Embryonic facial prominence (tissue), 1 donor: Measurements from ENCODE around the gene KRT33B.
"Not testable (repeated sequence)": the region's sequence is repeated elsewhere in the genome, so short reads cannot be mapped to it uniquely, and the experiment has no call there.

ENCODE experiments used
- DNase-seq: peaks from one replicate; pipeline ENCODE4 v3.0.0-alpha.2; 2016; ENCODE audit errors: extremely low spot score

The KRT33B gene

DNA sequence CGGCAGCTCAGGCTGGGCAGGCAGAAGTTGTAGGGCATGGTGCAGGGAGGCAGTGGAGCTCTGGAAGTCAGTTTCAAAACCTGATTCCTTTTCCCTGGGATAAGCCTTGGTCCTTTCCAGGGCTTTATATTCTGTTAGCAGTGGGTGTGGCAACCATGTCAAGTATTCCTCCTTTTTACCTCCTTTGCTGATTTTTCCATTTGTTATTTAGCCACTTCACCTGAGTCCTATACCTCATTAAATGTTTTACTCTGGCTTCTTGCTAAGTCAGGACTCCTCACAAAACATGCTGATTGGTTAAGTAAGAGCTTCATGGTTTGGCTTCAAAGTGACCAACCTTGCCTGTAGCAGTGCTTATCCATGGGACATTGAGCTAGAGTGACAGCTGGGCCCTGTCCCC, at the start of gene KRT33B:
Gene KRT33B, minus strand, starts transcription at position 101 of the 400 bp plus-strand sequence. Its CDS starts 63 bp downstream, at position 38.
- no peak for DNase-seq

GRCh38 chr17:41418116-41418860, 48.7 kb upstream of the KRT33B start:
- DNase-seq: no peak

DNA sequence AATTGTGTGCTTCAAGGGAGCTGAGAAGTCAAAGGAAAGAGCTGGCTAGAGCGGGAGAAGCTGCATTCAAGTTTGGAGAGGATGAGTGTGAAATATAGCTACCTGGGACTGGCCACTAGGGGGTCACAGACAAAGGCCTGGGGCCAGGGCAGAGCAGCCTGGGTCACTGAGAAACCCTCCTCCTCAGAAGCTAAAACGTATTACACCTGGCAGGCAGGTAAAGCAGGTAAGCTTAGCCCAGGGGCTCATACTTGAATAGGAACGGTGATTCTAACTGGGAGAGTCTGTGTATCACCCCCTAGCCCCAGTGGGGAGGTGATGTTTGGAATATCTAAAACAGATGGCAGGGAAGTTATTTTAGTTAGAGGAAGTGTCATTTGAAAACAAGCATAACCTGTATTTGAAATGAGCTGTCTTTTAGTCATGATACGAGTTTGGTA, 48.0 kb upstream of the KRT33B start:
- DNase-seq: no peak

- no peak for DNase-seq
Observed at GRCh38 chr17:41417127-41417526, 47.5 kb upstream of the KRT33B start.

DNA sequence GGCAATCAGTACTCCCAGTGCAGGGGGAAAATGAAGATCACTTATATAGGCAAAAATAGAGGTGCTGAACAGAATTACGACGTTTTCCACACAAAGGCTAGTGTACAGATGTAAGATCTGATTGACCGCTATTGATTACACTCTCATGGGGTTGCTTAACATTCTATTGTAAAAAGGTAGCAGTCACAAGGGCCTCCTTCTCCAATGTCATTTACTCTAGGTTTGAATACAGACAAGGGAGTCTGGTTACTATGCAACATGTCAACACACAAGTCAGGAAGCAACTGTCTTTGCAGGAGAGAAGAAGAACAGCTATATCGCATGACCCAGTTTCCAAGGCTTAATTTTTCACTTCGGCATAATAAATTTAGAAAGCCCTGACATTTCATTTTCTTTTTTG, 46.9 kb upstream of the KRT33B start:
- no peak for DNase-seq

DNA sequence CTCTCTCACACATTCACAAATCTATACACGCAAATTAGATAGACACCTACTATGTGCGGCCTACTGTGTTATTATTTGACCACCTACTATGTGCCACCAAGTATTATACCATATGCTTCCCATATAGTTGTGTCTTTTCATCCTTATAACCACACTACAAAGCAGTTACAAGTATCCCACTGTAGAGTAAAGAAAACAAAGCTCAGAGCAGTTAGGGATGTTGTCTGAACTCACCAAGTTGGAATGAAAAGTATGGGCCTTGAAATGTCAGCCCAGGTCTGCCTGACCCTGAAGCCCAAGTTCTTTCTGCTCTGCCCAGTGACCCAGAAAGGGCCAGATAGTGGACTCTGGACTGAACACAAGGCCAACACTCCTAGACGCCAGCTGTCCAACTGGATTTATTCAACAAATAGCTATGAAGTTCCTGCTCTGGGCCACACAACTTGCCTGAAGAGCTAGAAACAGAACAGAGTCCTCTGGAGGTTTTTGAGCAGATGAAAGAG, 46.3 kb upstream of the KRT33B start:
- no peak for DNase-seq

DNA sequence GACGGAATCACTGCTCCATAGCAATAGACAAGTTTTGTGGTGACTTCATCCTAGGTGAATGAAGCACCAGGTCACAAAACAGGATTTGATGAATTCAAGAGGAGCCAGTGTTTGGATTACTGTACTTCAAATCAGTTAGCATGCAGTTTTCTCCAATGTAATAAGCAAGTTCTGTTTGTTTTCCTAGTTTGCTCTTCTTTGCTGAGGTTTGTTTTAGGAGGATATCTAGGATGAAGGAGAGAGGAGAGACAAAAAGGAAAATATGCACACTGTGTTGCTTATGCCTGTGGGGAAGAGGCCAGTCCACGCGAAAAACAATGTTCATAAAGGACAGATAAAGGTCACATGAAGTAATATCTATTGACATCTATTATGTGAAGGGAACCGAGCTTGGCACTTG, 45.8 kb upstream of the KRT33B start:
- no peak for DNase-seq

GRCh38 chr17:41413982-41414381, 44.4 kb upstream of the KRT33B start:
- no peak for DNase-seq

DNA sequence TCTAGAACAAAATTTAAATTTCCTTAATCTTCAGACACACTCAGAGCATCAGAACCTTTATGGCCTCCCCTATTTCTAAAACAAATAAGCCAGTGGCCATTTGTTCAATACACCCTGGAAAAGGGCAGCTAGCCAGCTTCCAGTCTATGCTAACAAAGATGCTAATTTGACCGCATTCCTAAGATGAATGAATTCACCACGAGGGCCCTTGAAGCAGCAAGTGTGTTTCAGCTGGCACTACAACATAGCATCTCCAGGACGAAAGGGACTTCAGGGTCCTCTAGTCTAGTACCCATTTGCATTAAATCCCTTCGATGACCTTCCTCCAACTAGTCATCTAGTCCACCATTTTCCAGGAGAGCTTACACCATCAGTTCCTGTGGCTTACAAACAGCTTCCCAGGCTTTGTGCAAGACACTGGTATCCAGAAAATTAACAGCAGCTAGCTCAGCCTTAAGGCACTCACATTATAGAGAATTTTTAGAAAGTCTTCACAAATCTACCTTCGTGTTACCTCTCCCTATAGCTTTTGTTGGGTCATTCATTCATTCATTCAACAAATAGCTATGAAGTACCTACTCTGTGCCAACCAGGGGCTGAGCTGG, 43.8 kb upstream of the KRT33B start:
- no peak for DNase-seq

DNA sequence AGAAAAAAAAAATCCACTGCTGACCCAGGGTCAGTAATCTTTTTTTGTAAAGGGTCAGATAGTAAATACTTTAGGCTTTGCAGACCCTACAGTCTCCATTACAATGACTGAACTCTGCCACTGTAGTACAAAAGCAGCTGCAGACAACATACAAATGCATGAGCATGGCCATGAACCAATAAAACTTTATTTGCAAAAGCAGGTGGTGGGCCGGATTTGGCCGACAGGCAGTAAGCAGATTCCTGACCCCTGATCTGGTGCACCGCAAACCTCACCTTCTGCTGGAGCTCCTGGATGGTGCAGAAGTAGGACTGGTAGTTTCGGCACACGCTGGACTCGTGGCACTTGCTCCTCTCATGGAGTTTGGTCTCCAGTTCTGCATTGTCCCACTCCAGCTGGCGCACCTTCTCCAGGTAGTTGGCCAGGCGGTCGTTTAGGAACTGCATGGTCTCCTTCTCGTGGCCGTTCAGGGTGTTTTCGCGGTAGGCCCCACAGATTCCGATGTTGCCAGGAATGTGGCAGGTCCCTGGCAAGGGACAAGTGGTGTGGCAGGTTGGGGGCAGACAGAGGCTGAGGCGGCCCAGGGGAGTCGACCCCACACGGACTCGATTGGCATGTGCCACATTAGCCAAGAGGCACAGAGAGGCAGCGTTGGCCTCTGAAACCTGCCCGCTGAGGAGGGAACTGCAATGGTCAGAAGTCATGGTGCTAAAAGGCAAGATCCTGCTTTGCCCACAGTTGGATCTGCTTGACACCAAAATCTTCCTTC, 41.6 kb upstream of the KRT33B start:
- no peak for DNase-seq

GRCh38 chr17:41407226-41407625, 37.6 kb upstream of the KRT33B start:
- no peak for DNase-seq

DNA sequence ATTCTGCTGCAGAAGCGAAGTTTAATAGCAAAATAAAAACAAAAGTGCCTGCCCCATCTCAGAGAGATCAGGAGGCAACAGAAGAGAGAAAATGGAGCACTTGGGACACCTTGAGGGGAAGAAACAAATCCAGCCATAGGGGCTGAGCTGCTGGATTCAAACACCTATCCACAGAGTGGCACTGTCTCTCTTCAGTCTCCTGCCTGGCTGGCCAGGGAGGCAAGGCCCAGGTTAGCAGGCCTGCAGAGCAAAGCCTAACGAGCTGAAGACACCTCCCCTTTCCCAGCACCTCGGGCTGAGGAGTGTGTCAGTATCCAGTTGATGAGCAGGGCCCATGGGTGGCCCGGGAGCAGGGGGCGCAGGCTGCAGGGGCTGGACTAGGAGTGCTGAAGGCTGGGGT, 36.6 kb upstream of the KRT33B start:
- no peak for DNase-seq

DNA sequence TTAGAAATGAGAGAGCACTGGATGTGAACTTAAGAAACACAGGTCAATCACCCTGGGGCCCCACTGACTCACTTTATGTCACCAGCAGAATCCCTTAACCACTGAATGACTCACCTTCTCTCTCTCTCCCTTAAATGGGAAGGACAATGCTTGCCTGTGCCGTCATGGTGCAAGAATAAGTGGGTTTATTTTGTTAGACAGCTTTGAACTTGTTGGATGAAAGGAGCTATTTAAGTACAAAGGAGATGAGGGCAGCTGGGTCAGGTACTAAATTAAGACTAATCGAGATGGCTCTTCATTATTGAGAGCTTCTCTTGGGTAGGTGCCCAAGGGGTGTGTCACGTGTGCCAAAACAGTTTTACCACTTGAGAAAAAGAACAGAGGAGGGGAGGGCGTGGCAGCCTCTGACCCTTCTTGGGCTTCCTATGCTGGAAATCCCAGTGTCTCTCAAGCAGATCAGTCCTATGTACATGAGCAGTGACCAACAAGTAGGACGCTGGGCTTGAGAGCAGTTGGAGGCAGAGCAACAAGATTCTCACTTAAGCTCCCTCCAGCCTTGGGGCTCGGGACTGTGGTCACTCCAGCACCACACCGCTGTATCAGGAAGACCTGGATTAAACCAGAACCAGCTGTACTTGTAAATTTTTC, 34.5 kb upstream of the KRT33B start:
- no peak for DNase-seq

GRCh38 chr17:41403404-41404023, 33.9 kb upstream of the KRT33B start:
- no peak for DNase-seq

GRCh38 chr17:41402161-41402560, 32.5 kb upstream of the KRT33B start:
- no peak for DNase-seq

DNA sequence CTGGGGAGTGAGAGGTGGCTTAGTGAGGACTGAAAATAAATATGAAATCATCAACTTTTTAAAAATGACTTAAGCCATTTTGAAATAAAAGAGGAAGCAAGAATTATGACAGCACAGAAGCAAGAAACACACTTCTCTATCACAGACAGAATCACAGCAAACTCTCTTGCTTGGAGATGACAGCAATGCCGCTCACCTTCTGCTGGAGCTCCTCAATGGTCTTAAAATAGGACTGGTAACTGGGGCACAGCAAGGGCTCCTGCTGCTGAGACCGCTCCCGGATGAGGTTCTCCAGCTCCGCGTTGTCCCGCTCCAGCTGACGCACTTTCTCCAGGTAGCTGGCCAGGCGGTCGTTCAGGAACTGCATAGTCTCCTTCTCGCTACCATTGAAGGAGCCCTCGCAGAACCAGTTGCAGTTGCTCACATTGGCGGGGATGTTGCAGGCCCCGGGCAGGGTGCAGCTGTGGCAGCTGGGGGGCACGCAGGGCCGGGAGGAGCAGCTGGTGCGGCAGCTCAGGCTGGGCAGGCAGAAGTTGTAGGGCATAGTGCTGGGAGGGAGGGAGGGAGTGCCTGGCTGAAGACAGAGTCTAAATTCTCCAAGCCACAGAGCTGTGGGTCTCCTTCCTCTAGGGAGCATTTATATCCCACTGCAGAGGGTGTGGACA, 27.5 kb upstream of the KRT33B start, which contains the start of gene KRT31:
Gene KRT31, minus strand, starts transcription at position 613 of the 665 bp plus-strand sequence. Its CDS starts 69 bp downstream, at position 544.
- no peak for DNase-seq

GRCh38 chr17:41396340-41396739, 26.7 kb upstream of the KRT33B start:
- DNase-seq: no peak

DNA sequence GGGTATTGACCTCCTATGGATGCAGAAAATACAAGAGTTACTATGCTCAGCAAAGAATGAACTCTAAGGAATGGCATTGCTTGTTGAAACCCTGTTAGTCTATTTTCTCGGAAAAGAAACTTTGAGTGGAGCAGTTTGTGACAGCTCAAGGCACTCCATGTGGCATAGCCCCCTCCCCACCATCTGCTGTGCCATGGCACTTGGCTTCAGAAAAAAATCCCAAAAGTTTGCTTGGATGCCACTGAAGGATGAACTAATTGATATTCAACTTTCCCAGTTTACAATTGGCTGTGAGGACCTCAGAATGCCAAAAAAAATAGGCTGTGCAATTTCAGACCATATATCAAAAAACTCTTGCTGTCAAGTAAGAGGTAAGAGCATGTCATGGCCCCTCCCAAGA, 26.0 kb upstream of the KRT33B start:
- no peak for DNase-seq

- not testable (repeated sequence) for DNase-seq
Observed at GRCh38 chr17:41395044-41395443, 25.4 kb upstream of the KRT33B start.

- no peak for DNase-seq
Observed at GRCh38 chr17:41394254-41394996, 24.8 kb upstream of the KRT33B start.
